Gastrocnemius medialis (tissue), 4 donors: Measurements from ENCODE around the gene LBHD1. TPM values are rescaled to one million over a fixed set of nuclear protein-coding genes. Genes with fewer than 3 reads are reported as not detected.

ENCODE experiments used
- total RNA-seq, 4 donors: library from RNA; depleted of rRNA; stranded (reverse); fragments of >200 nt; gene quantifications; one replicate each; pipeline versions ENCODE4 v1.1.0 to v1.2.3, GENCODE V29; 2016

LBHD1 gene
- total RNA-seq, 4 donors from 2014 or later, result 0.82 to 2.1 (median 1.1) TPM

Other genes with a start within 250 kb of the LBHD1 start
- 1,000 to 10,000 TPM in 1 of 4 donors, 100 to 1,000 TPM in 3; 374 to 1,261 (median 571) TPM for gene AHNAK, start 125.5 kb downstream of the LBHD1 start, total RNA-seq
- gene EEF1G, start 98.4 kb downstream of the LBHD1 start, total RNA-seq, result 1,000 to 10,000 TPM; 1,797 to 2,946 (median 1,897) TPM
- gene TUT1, start 80.7 kb downstream of the LBHD1 start, total RNA-seq, result 10 to 100 TPM in 3 of 4 donors, 1 to 10 TPM in 1; 7.8 to 15.7 (median 11.7) TPM
- gene MTA2, start 70.4 kb downstream of the LBHD1 start, total RNA-seq, result 10 to 100 TPM; 28.0 to 47.1 (median 31.7) TPM
- 1 to 10 TPM; 4.7 to 7.9 (median 7.0) TPM for gene EML3, start 59.5 kb downstream of the LBHD1 start, total RNA-seq
- gene ROM1, start 59.0 kb downstream of the LBHD1 start, total RNA-seq, result 1 to 10 TPM; 1.6 to 3.7 (median 2.7) TPM
- gene B3GAT3, start 50.3 kb downstream of the LBHD1 start, total RNA-seq, result 10 to 100 TPM in 2 of 4 donors, 1 to 10 TPM in 2; 4.4 to 21.4 (median 9.8) TPM
- gene GANAB, start 25.7 kb downstream of the LBHD1 start, total RNA-seq, result 10 to 100 TPM; 41.3 to 65.1 (median 59.5) TPM
- gene INTS5, start 19.0 kb downstream of the LBHD1 start, total RNA-seq, result 10 to 100 TPM; 17.3 to 28.3 (median 21.3) TPM
- 10 to 100 TPM; 36.1 to 44.7 (median 41.3) TPM for gene C11orf98, start 7.1 kb downstream of the LBHD1 start, total RNA-seq
- 1 to 10 TPM; 1.7 to 4.5 (median 2.8) TPM for gene CSKMT, start 7.0 kb downstream of the LBHD1 start, total RNA-seq
- 10 to 100 TPM in 2 of 4 donors, 1 to 10 TPM in 2; 6.4 to 11.7 (median 9.0) TPM for gene UQCC3, start 594 bp downstream of the LBHD1 start, total RNA-seq
- gene UBXN1, start 6.8 kb upstream of the LBHD1 start, total RNA-seq, result 100 to 1,000 TPM; 216 to 450 (median 265) TPM
- 1 to 10 TPM; 3.7 to 6.4 (median 5.9) TPM for gene LRRN4CL, start 17.3 kb upstream of the LBHD1 start, total RNA-seq
- gene BSCL2, start 35.2 kb upstream of the LBHD1 start, total RNA-seq, result 100 to 1,000 TPM in 1 of 4 donors, 10 to 100 TPM in 3; 33.4 to 114 (median 55.6) TPM
- not detected for gene GNG3, start 35.4 kb upstream of the LBHD1 start, total RNA-seq
- 10 to 100 TPM in 3 of 4 donors, 1 to 10 TPM in 1; 4.8 to 14.9 (median 11.8) TPM for gene HNRNPUL2, start 55.2 kb upstream of the LBHD1 start, total RNA-seq
- gene TTC9C, start 56.2 kb upstream of the LBHD1 start, total RNA-seq, result 10 to 100 TPM; 11.5 to 16.3 (median 14.1) TPM
- gene ZBTB3, start 81.9 kb upstream of the LBHD1 start, total RNA-seq, result 10 to 100 TPM in 1 of 4 donors, 1 to 10 TPM in 3; 5.6 to 10.5 (median 7.7) TPM
- 10 to 100 TPM; 25.2 to 45.5 (median 29.6) TPM for gene POLR2G, start 89.3 kb upstream of the LBHD1 start, total RNA-seq
- 10 to 100 TPM; 13.5 to 43.2 (median 21.4) TPM for gene TAF6L, start 99.1 kb upstream of the LBHD1 start, total RNA-seq
- 10 to 100 TPM; 26.3 to 52.5 (median 44.3) TPM for gene TMEM179B, start 115.1 kb upstream of the LBHD1 start, total RNA-seq
- gene TMEM223, start 119.7 kb upstream of the LBHD1 start, total RNA-seq, result 10 to 100 TPM; 17.1 to 41.6 (median 23.8) TPM
- 10 to 100 TPM; 27.2 to 47.1 (median 46.1) TPM for gene NXF1, start 133.2 kb upstream of the LBHD1 start, total RNA-seq
- 10 to 100 TPM; 16.2 to 26.0 (median 24.9) TPM for gene STX5, start 159.8 kb upstream of the LBHD1 start, total RNA-seq
- not detected for gene TEX54, start 160.6 kb upstream of the LBHD1 start, total RNA-seq
- gene WDR74, start 167.3 kb upstream of the LBHD1 start, total RNA-seq, result 100 to 1,000 TPM in 1 of 4 donors, 10 to 100 TPM in 3; 66.4 to 133 (median 87.0) TPM
- 100 to 1,000 TPM; 158 to 278 (median 189) TPM for gene SLC3A2, start 208.6 kb upstream of the LBHD1 start, total RNA-seq
- not detected for gene CHRM1, start 249.1 kb upstream of the LBHD1 start, total RNA-seq